ENCODE results near the gene EBF4. TPM values are rescaled to one million over a fixed set of nuclear protein-coding genes. Genes with fewer than 3 reads are reported as not detected.

EBF4 gene
- total and polyA plus RNA-seq, 2 of the 8 experiments (the other 6 are each of a cell fraction or from before 2014, with no cell fraction given) = 1.2 to 2.9 TPM

GRCh38 chr20:2778602-2779321 is 86.2 kb downstream of the EBF4 start:
- Histone ChIP-seq H4K20me1 (replicated peaks in 1 of 2; ENCODE audit: control insufficient read depth in 1 of 2, insufficient read depth in 2 of 2, low read length in 2 of 2) (no peaks in the 10 kb centered on the region), H3K4me2 (ENCODE audit: insufficient read depth in 1 of 2, low read depth in 2 of 2, low read length in 2 of 2) (no peak overlapping the region), H2AK5ac (ENCODE audit: low read depth, low read length) (no peak overlapping the region), H4K8ac (ENCODE audit: extremely low read depth, insufficient read depth, low read length) (no peak overlapping the region), H3K23ac (ENCODE audit: insufficient read length) (no peak overlapping the region), H3K14ac (ENCODE audit: insufficient read length) (no peak overlapping the region), H3K4me3 (ENCODE audit: extremely low read depth in 1 of 4, insufficient read depth in 2 of 4, low read depth in 3 of 4, low read length in 4 of 4) (no peak overlapping the region), H2BK120ac (replicated peaks; ENCODE audit: low read depth, low read length) (no peak overlapping the region), H3K79me1 (ENCODE audit: low read depth, low read length) (no peaks in the 10 kb centered on the region), H2BK12ac (ENCODE audit: low read depth, low read length) (no peak overlapping the region), H4K91ac (replicated peaks; ENCODE audit: insufficient read length, low read length) (no peak overlapping the region), H4K5ac (ENCODE audit: insufficient read length, low read depth, low read length) (no peak overlapping the region), H3K4ac (replicated peaks; ENCODE audit: insufficient read length, low read depth, low read length) (no peak overlapping the region), H3K56ac (replicated peaks; ENCODE audit: insufficient read length, low read depth, low read length) (no peak overlapping the region), H3K36me3 (ENCODE audit: control insufficient read depth in 2 of 4, insufficient read depth in 4 of 4, low read length in 3 of 4) (no peaks in the 10 kb centered on the region), H3K18ac (ENCODE audit: extremely low read depth, low read length) (no peak overlapping the region), H2BK15ac (ENCODE audit: low read length) (no peak overlapping the region), H2AFZ (ENCODE audit: low read length) (no peak overlapping the region), H2BK20ac (ENCODE audit: low read length) (no peak overlapping the region), H3K79me2 (ENCODE audit: control insufficient read depth in 1 of 2, insufficient read depth in 2 of 2, low read length in 2 of 2) (no peaks in the 10 kb centered on the region), H3K23me2 (ENCODE audit: low read depth, low read length) (no peaks in the 10 kb centered on the region; the same call in 1 of the 2 replicates), H3K4me1 (replicated peaks in 1 of 4; ENCODE audit: control insufficient read depth in 3 of 4, insufficient read depth in 4 of 4, low read length in 3 of 4) (no peaks in the 10 kb centered on the region), H3K27me3 (replicated peaks in 1 of 4; ENCODE audit: control insufficient read depth in 3 of 4, extremely low read depth in 1 of 4, insufficient read depth in 3 of 4, low read length in 3 of 4) (no peaks in the 10 kb centered on the region), H3K9ac (replicated peaks in 1 of 4; ENCODE audit: extremely low read depth in 1 of 4, low read depth in 3 of 4, low read length in 3 of 4) (no peak overlapping the region), H2BK5ac (ENCODE audit: low read depth, low read length) (no peak overlapping the region), H3K9me3 (ENCODE audit: insufficient read depth in 2 of 2, low read depth in 1 of 2, low read length in 1 of 2) (no peaks in the 10 kb centered on the region; a peak in 1 of 4 replicates), H3K27ac (ENCODE audit: low read depth, low read length) (no peak overlapping the region)
- 84% methylated on average over 10 of the region's 10 CpGs; no CpG with 5 or more reads in 1 of the 2 experiments for WGBS, 2 experiments (ENCODE audit: extremely low coverage in 1 of 2, insufficient coverage in 1 of 2, insufficient read length in 1 of 2, insufficient replicate concordance in 2 of 2, low coverage in 1 of 2, low lambda C conversion rate in 2 of 2, missing lambda C conversion rate in 1 of 2)
- no peak for DNase-seq (ENCODE audit: low read depth in 1 of 2, low spot score in 2 of 2)
- no peak for FAIRE-seq
- CTCF ChIA-PET (ENCODE audit: partially characterized antibody) = interaction anchor here (0.6 to 3.5 kb wide), 7 partner anchors 10 to 90 kb away, joined by 3 to 18 read pairs (median 4); no protein-coding TSS in a partner anchor
- POLR2A ChIA-PET (ENCODE audit: partially characterized antibody) = interaction anchor here (1.2 to 1.6 kb wide), 2 partner anchors 22 to 125 kb away, joined by 3 to 6 read pairs; partner anchors contain the start of gene CPXM1
- TF ChIP-seq CBX5 (IDR thresholded peaks at IDR 0.05; ENCODE audit: low read depth, low read length) (no peak), CHD2 (IDR thresholded peaks at IDR 0.05; ENCODE audit: low read length) (no peak), FOSL1 (IDR thresholded peaks at IDR 0.05; ENCODE audit: insufficient read depth, low read depth, low read length) (no peak), CTBP2 (IDR thresholded peaks at IDR 0.05; ENCODE audit: borderline replicate concordance, insufficient read depth, insufficient read length, low read length) (no peak), CREB1 (IDR thresholded peaks at IDR 0.05) (no peak), TEAD4 (IDR thresholded peaks at IDR 0.05; ENCODE audit: low read depth, low read length) (no peak), POU5F1 (IDR thresholded peaks at IDR 0.05; ENCODE audit: low read depth, low read length) (no peak), TAF1 (IDR thresholded peaks at IDR 0.05; ENCODE audit: low read depth, low read length) (no peak), ZNF274 (IDR thresholded peaks at IDR 0.05; ENCODE audit: borderline replicate concordance, extremely low read depth, low read length) (no peak)

Measured in H1 (cell line).